ENCODE data around the gene MYH13. TPM values are rescaled to one million over a fixed set of nuclear protein-coding genes. Genes with fewer than 3 reads are reported as not detected.

Gene MYH13
- total RNA-seq, 1 experiment from 2014 or later: not detected

DNA sequence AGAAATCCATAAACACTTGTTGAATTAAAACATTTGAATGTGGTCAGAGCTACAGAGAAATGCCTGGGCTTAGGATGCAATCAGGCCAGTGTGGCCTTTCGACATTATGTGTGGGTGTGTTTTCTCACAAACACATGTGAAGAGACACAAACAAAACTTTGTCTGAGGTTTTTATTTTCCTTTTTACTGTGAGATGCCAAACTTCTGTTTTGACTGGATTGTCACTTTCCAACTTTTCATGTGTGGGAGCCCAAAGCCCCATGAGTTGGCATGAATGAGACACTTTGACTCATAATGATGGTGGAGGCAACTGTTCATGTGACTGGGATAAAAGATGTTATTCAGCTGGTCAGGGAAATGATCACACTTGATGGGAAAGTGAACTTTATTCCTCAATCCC is 102.5 kb downstream of the MYH13 start:
- no peaks in the 10 kb centered on the region for H3K27me3 Mint-ChIP-seq (ENCODE audit: unreplicated experiment)
- H3K4me3 Mint-ChIP-seq (ENCODE audit: low read depth, unreplicated experiment): no peak overlapping the region
- intact Hi-C loops (cut with micrococcal nuclease; ENCODE audit: unreplicated experiment): no loop called here
- BruUV-seq (replicated peaks): no TSS peak
- no peaks in the 10 kb centered on the region for H3K4me1 Mint-ChIP-seq (ENCODE audit: low read depth, unreplicated experiment)
- no peaks in the 10 kb centered on the region for H3K36me3 Mint-ChIP-seq (ENCODE audit: insufficient read depth, unreplicated experiment)
- no peak overlapping the region for H3K27ac Mint-ChIP-seq (ENCODE audit: unreplicated experiment)
- TF ChIP-seq, protein P1, sequence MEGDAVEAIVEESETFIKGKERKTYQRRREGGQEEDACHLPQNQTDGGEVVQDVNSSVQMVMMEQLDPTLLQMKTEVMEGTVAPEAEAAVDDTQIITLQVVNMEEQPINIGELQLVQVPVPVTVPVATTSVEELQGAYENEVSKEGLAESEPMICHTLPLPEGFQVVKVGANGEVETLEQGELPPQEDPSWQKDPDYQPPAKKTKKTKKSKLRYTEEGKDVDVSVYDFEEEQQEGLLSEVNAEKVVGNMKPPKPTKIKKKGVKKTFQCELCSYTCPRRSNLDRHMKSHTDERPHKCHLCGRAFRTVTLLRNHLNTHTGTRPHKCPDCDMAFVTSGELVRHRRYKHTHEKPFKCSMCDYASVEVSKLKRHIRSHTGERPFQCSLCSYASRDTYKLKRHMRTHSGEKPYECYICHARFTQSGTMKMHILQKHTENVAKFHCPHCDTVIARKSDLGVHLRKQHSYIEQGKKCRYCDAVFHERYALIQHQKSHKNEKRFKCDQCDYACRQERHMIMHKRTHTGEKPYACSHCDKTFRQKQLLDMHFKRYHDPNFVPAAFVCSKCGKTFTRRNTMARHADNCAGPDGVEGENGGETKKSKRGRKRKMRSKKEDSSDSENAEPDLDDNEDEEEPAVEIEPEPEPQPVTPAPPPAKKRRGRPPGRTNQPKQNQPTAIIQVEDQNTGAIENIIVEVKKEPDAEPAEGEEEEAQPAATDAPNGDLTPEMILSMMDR (IDR thresholded peaks at IDR 0.05; ENCODE audit: unreplicated experiment): no peak
- H3K9me3 Mint-ChIP-seq (ENCODE audit: low read depth, unreplicated experiment): peaks cover 14% of the 10 kb centered on the region
- DNase-seq: no peak
- CTCF ChIA-PET: no interaction called here

- Mint-ChIP-seq H3K9me3 (ENCODE audit: low read depth, unreplicated experiment) (peaks cover 8% of the 10 kb centered on the region), H3K27ac (ENCODE audit: unreplicated experiment) (no peak overlapping the region), H3K4me3 (ENCODE audit: low read depth, unreplicated experiment) (no peak overlapping the region), H3K36me3 (ENCODE audit: insufficient read depth, unreplicated experiment) (no peaks in the 10 kb centered on the region), H3K4me1 (ENCODE audit: low read depth, unreplicated experiment) (no peaks in the 10 kb centered on the region), H3K27me3 (ENCODE audit: unreplicated experiment) (no peaks in the 10 kb centered on the region)
- intact Hi-C loops (cut with micrococcal nuclease; ENCODE audit: unreplicated experiment): no loop called here
- no TSS peak for BruUV-seq (replicated peaks)
- TF ChIP-seq, protein P1 (IDR thresholded peaks at IDR 0.05; ENCODE audit: unreplicated experiment): no peak
- DNase-seq: no peak
- CTCF ChIA-PET: no interaction called here
These were observed 104.8 kb downstream of the MYH13 start for GRCh38 chr17:10268005-10268404.

DNA sequence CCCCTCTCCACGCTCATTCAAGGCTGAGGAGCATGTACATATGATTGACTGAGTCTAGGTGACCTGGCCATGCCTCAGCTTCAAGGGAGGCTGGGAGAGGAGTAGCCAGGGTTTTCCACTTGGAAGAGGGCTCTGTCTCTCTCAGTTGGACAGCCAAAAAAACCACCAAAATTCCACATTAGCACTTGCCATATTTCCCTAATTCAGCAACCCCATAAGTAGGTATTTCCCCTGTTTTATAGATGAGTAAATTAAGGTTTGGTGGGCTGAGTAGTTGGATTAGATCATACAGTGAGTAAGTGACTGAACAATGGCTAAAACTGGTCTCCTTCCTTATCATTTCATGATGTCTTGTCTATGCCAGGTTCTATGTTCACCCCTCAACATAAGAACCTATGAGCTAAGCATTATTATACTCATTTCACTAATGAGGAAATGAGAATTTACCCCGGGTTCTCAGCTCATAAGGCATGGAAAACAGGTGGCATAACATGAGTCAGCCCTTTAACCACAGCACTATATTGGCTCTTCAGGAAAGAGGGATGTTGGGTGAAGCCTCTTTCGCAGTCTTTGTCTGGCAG is 106.4 kb downstream of the MYH13 start:
- no peak for DNase-seq
- intact Hi-C loops (cut with micrococcal nuclease; ENCODE audit: unreplicated experiment): no loop called here
- TF ChIP-seq, protein P1 (IDR thresholded peaks at IDR 0.05; ENCODE audit: unreplicated experiment): no peak
- Mint-ChIP-seq H3K36me3 (ENCODE audit: insufficient read depth, unreplicated experiment) (no peaks in the 10 kb centered on the region), H3K4me3 (ENCODE audit: low read depth, unreplicated experiment) (no peak overlapping the region), H3K9me3 (ENCODE audit: low read depth, unreplicated experiment) (peaks cover 6% of the 10 kb centered on the region), H3K4me1 (ENCODE audit: low read depth, unreplicated experiment) (no peaks in the 10 kb centered on the region), H3K27ac (ENCODE audit: unreplicated experiment) (no peak overlapping the region), H3K27me3 (ENCODE audit: unreplicated experiment) (no peaks in the 10 kb centered on the region)
- CTCF ChIA-PET: no interaction called here
- BruUV-seq (replicated peaks): no TSS peak

DNA sequence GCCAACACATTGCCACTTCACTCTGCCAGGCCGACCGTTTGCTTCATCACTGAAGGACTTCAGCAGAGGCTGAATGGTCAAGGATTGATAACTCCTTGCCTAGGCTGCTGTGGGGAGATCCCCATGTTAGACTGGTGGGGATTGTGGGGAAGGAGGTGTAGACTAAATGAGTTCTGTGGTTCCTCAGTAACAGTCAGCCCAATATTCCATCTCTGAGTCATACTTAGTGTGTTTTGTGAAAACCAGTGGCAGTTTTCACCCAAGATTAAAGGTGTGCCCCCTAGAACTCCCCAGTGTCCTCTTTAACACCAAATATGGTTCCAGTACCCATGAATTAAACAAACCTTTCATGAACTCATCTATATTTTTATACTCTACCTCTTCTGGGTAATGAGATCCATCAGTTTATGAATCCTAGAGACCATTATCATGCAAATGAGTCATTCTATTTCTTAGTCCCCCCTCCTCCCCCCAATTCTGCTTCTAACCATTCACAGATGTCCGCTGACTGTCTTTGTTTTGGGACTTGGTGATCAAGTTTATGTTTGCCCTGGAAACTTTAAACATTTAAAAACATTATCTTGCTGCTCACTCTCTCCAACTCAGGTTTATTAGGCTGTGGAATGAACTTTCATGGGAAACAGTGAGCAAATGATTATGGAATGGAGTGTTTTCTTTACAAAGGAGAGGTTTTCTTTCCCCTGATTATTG is 107.6 kb downstream of the MYH13 start:
- Mint-ChIP-seq H3K4me1 (ENCODE audit: low read depth, unreplicated experiment) (no peaks in the 10 kb centered on the region), H3K9me3 (ENCODE audit: low read depth, unreplicated experiment) (peaks cover 6% of the 10 kb centered on the region), H3K27ac (ENCODE audit: unreplicated experiment) (no peak overlapping the region), H3K27me3 (ENCODE audit: unreplicated experiment) (no peaks in the 10 kb centered on the region), H3K36me3 (ENCODE audit: insufficient read depth, unreplicated experiment) (no peaks in the 10 kb centered on the region), H3K4me3 (ENCODE audit: low read depth, unreplicated experiment) (no peak overlapping the region)
- BruUV-seq (replicated peaks): no TSS peak
- CTCF ChIA-PET: no interaction called here
- DNase-seq: no peak
- TF ChIP-seq, protein P1 (IDR thresholded peaks at IDR 0.05; ENCODE audit: unreplicated experiment): no peak
- intact Hi-C loops (cut with micrococcal nuclease; ENCODE audit: unreplicated experiment): no loop called here
